Chondrocyte (in vitro differentiated cells): ENCODE data around the gene NSDHL. TPM values are rescaled to one million over a fixed set of nuclear protein-coding genes. Genes with fewer than 3 reads are reported as not detected.

Experiments
- DNase-seq: peaks from one replicate; pipeline ENCODE4 v3.0.0; 2021; ENCODE audit warnings: mixed read lengths, low spot score
- H3K27ac Mint-ChIP-seq: one replicate; pipeline ENCODE4 v1.8.0; 2021; ENCODE audit warnings: mild to moderate bottlenecking, moderate library complexity, mixed read lengths; ENCODE audit not compliant: unreplicated experiment
- H3K27me3 Mint-ChIP-seq: 2 replicates; pipeline ENCODE4 v1.8.0; 2021; ENCODE audit warnings: low read depth, mixed read lengths
- H3K36me3 Mint-ChIP-seq: 2 replicates; pipeline ENCODE4 v1.8.0; 2021; ENCODE audit warnings: low read depth, mixed read lengths
- H3K4me1 Mint-ChIP-seq: 2 replicates; pipeline ENCODE4 v1.8.0; 2021; ENCODE audit warnings: low read depth, mild to moderate bottlenecking, mixed read lengths
- H3K4me3 Mint-ChIP-seq: one replicate; pipeline ENCODE4 v1.8.0; 2021; ENCODE audit warnings: mild to moderate bottlenecking, moderate library complexity, mixed read lengths; ENCODE audit not compliant: unreplicated experiment
- H3K9me3 Mint-ChIP-seq: 2 replicates; pipeline ENCODE4 v1.8.0; 2021; ENCODE audit warnings: low read depth, mixed read lengths
- CTCF ChIP-seq: fragments of 200-600 bp; sonication (generic); IDR thresholded peaks from 2 replicates; pipeline ENCODE4 v1.5.0; 2021; ENCODE audit warnings: antibody characterized with exemption, mild to moderate bottlenecking, moderate library complexity
- total RNA-seq: library from RNA; stranded (reverse); gene quantifications from 3 replicates; pipeline ENCODE4 v1.2.1, GENCODE V29; 2021

The NSDHL gene
- total RNA-seq, 1 donor from 2014 or later = 18.1 TPM

GRCh38 chrX:152902502-152902820 is 71.6 kb downstream of the NSDHL start:
- H3K4me3 Mint-ChIP-seq = no peak overlapping the region
- peaks cover 14% of the 10 kb centered on the region for H3K4me1 Mint-ChIP-seq
- no peak for TF ChIP-seq CTCF
- H3K27me3 Mint-ChIP-seq = no peaks in the 10 kb centered on the region
- no peak overlapping the region for H3K27ac Mint-ChIP-seq
- H3K36me3 Mint-ChIP-seq = no peaks in the 10 kb centered on the region
- DNase-seq = peak; percentile 44
- no peaks in the 10 kb centered on the region for H3K9me3 Mint-ChIP-seq

- TF ChIP-seq CTCF = no peak
- peak; percentile 40 for DNase-seq
- Mint-ChIP-seq H3K9me3 (no peaks in the 10 kb centered on the region), H3K27ac (no peak overlapping the region), H3K27me3 (no peaks in the 10 kb centered on the region), H3K4me1 (peaks cover 14% of the 10 kb centered on the region), H3K36me3 (no peaks in the 10 kb centered on the region), H3K4me3 (no peak overlapping the region)
Measured at GRCh38 chrX:152903589-152903988, 72.7 kb downstream of the NSDHL start.

- Mint-ChIP-seq H3K4me1 (peaks cover 14% of the 10 kb centered on the region), H3K36me3 (no peaks in the 10 kb centered on the region)
Measured at GRCh38 chrX:152904151-152905080, 73.6 kb downstream of the NSDHL start.

GRCh38 chrX:152905081-152905420 is 74.2 kb downstream of the NSDHL start:
- no peak overlapping the region for H3K4me3 Mint-ChIP-seq
- peak; percentile 52 for DNase-seq
- H3K4me1 Mint-ChIP-seq = peaks cover 14% of the 10 kb centered on the region
- no peaks in the 10 kb centered on the region for H3K27me3 Mint-ChIP-seq
- no peak overlapping the region for H3K27ac Mint-ChIP-seq
- no peaks in the 10 kb centered on the region for H3K9me3 Mint-ChIP-seq
- no peak for TF ChIP-seq CTCF
- H3K36me3 Mint-ChIP-seq = no peaks in the 10 kb centered on the region

More at GRCh38 chrX:152904151-152905080, 73.6 kb downstream of the NSDHL start:
- TF ChIP-seq CTCF = peak; percentile 81
- DNase-seq = peak; percentile 64
- no peaks in the 10 kb centered on the region for H3K27me3 Mint-ChIP-seq
- no peak overlapping the region for H3K4me3 Mint-ChIP-seq
- H3K27ac Mint-ChIP-seq = no peak overlapping the region
- H3K9me3 Mint-ChIP-seq = no peaks in the 10 kb centered on the region

- Mint-ChIP-seq H3K27me3 (no peaks in the 10 kb centered on the region), H3K27ac (no peak overlapping the region), H3K4me1 (peaks cover 9% of the 10 kb centered on the region), H3K9me3 (no peaks in the 10 kb centered on the region), H3K36me3 (no peaks in the 10 kb centered on the region), H3K4me3 (no peak overlapping the region)
- no peak for TF ChIP-seq CTCF
- peak; percentile 82 for DNase-seq
Measured at GRCh38 chrX:152907084-152907651, 76.3 kb downstream of the NSDHL start.
